ENCODE data around the gene TIPARP.

TIPARP gene

DNA sequence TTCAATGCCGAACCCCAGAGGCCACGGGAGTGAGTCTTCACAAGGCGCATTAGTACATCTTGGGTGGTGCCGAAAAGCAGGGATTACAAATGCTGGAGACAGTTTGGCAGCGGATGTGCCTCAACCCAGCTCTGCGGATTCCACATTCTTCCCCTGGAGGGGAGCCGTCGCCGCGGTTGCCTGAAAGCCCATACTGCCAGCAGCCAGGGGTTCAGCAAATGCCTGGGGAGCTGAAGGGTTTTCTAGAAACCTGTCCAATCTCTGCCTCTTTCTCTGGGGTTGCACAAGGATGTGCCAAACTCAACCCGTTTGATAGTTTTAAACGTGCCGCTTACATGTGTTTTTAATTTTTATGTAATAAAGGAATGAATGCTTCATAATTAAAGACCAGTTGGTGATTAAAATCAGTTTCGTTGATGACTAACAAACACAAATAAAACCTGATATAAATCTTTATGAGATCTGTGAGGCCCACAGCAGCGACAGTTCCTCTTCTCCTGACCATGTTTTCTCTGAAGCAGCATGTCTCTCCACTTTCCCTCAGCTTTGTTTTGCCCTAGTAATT lies 77.2 kb downstream of the TIPARP start:
- H3K36me3 ChIP-seq (ENCODE audit: insufficient read depth, low read length): no peaks in the 10 kb centered on the region; the same call in 1 of the 2 replicates
- no peaks in the 10 kb centered on the region for H3K79me2 ChIP-seq (ENCODE audit: insufficient read depth, low read length)
- H3K27me3 ChIP-seq (ENCODE audit: insufficient read depth, low read length): no peaks in the 10 kb centered on the region
- no peak overlapping the region for H3K4me2 ChIP-seq (ENCODE audit: low read length)
- no peaks in the 10 kb centered on the region for H3F3A ChIP-seq (ENCODE audit: insufficient read depth, low read length)
- H3K9me3 ChIP-seq (ENCODE audit: low read length): peaks cover 16% of the 10 kb centered on the region
- H4K20me1 ChIP-seq (ENCODE audit: insufficient read depth, low read length): no peaks in the 10 kb centered on the region
- TF ChIP-seq CTCF (IDR thresholded peaks at IDR 0.05; ENCODE audit: low read length) (no peak), EZH2 (IDR thresholded peaks at IDR 0.05; ENCODE audit: borderline replicate concordance, low read length) (no peak)
- H3K27ac ChIP-seq (ENCODE audit: low read depth, low read length, poor library complexity, severe bottlenecking): no peak overlapping the region
- no peak overlapping the region for H2AFZ ChIP-seq (ENCODE audit: low read length)
- H3K9ac ChIP-seq (ENCODE audit: low read length): no peak overlapping the region
- no peaks in the 10 kb centered on the region for H3K4me1 ChIP-seq (ENCODE audit: insufficient read depth, low read length, severe bottlenecking)
- no peaks in the 10 kb centered on the region for H3K9me2 ChIP-seq (ENCODE audit: low read depth, low read length)
- H3K4me3 ChIP-seq (ENCODE audit: low read depth, low read length, poor library complexity, severe bottlenecking): no peak overlapping the region

Data from OCI-LY1 (cell line).